Caco-2 (cell line): ENCODE data around the gene PATJ. TPM values are rescaled to one million over a fixed set of nuclear protein-coding genes. Genes with fewer than 3 reads are reported as not detected.

Experiments used
- BruUV-seq: library from RNA; stranded (reverse); fragments of 400-500 nt; replicated peaks from 2 replicates; lab custom pipeline; 2021; lab: Mats Ljungman, UMichigan
- CTCF ChIA-PET: fragments of 300-600 bp; sonication (Branson Sonifier 250); formaldehyde crosslinking; loops from one replicate; lab custom pipeline; 2022; ENCODE audit warnings: antibody characterized with exemption; lab: Charles Lee
- POLR2A ChIA-PET: fragments of 300-600 bp; sonication (Branson Sonifier 250); formaldehyde crosslinking; loops from one replicate; lab custom pipeline; 2022; ENCODE audit warnings: antibody characterized with exemption; lab: Charles Lee
- DNase-seq, 2 experiments: peaks; one replicate each; pipeline versions ENCODE4 v3.0.0 to v3.0.0-alpha.2; 2020 to 2022
- H3K27me3 ChIP-seq: replicated peaks from 2 replicates; pipeline ENCODE4 v1.6.0; 2011; ENCODE audit warnings: low read length; ENCODE audit not compliant: control insufficient read depth, insufficient read depth
- H3K36me3 ChIP-seq: 2 replicates; pipeline ENCODE4 v1.5.1; 2011; ENCODE audit warnings: low read length; ENCODE audit not compliant: control insufficient read depth, insufficient read depth
- H3K4me1 ChIP-seq: fragments of 250-450 bp; sonication (Bioruptor Pico); 2 replicates; pipeline ENCODE4 v1.5.1; 2020; ENCODE audit warnings: mild to moderate bottlenecking
- H3K4me3 ChIP-seq: 2 replicates; pipeline ENCODE4 v1.5.1; 2011; ENCODE audit warnings: low read depth, mild to moderate bottlenecking, control low read depth, low read length
- H3K9me3 ChIP-seq: fragments of 250-450 bp; sonication (Bioruptor Pico); 2 replicates; pipeline ENCODE4 v1.5.1; 2020; ENCODE audit warnings: mild to moderate bottlenecking, moderate library complexity
- H3K27ac Mint-ChIP-seq: one replicate; pipeline ENCODE4 v1.8.0; 2022; ENCODE audit warnings: mixed read lengths; ENCODE audit not compliant: unreplicated experiment
- H3K27me3 Mint-ChIP-seq: one replicate; pipeline ENCODE4 v1.8.0; 2022; ENCODE audit warnings: mixed read lengths; ENCODE audit not compliant: insufficient read depth, unreplicated experiment
- H3K36me3 Mint-ChIP-seq: one replicate; pipeline ENCODE4 v1.8.0; 2022; ENCODE audit warnings: mild to moderate bottlenecking, mixed read lengths; ENCODE audit not compliant: insufficient read depth, unreplicated experiment
- H3K4me1 Mint-ChIP-seq: one replicate; pipeline ENCODE4 v1.8.0; 2022; ENCODE audit warnings: low read depth, mixed read lengths; ENCODE audit not compliant: unreplicated experiment
- H3K4me3 Mint-ChIP-seq: one replicate; pipeline ENCODE4 v1.8.0; 2022; ENCODE audit warnings: mild to moderate bottlenecking, moderate library complexity, mixed read lengths; ENCODE audit not compliant: unreplicated experiment
- H3K9me3 Mint-ChIP-seq: one replicate; pipeline ENCODE4 v1.8.0; 2022; ENCODE audit warnings: mixed read lengths; ENCODE audit not compliant: unreplicated experiment
- CTCF ChIP-seq, 2 experiments: fragments of 200-600 bp in 1 of 2; IDR thresholded peaks; 1 replicate in 1 of 2; 2 replicates in 1 of 2; pipeline versions ENCODE4 v1.5.1 to v1.8.0; 2011 to 2022; ENCODE audit warnings: antibody characterized with exemption in 1 of 2, control low read depth in 1 of 2, inconsistent platforms in 1 of 2, low read depth in 1 of 2, low read length in 1 of 2, mild to moderate bottlenecking in 1 of 2, moderate library complexity in 1 of 2; ENCODE audit not compliant: insufficient read depth in 1 of 2, severe bottlenecking in 1 of 2, unreplicated experiment in 1 of 2
- intact Hi-C: fragments of 100-400 bp; cut with micrococcal nuclease; formaldehyde crosslinking; loops from one replicate; pipeline ENCODE4 v1.10.0; 2022; ENCODE audit not compliant: unreplicated experiment
- total RNA-seq: library from RNA; stranded (reverse); gene quantifications from 2 replicates; pipeline ENCODE4 v1.2.3, GENCODE V29; 2022

PATJ gene
- total RNA-seq, 1 experiment from 2014 or later: 31.6 TPM

- Histone ChIP-seq H3K27me3 (no peaks in the 10 kb centered on the region), H3K4me3 (no peak overlapping the region), H3K36me3 (no peaks in the 10 kb centered on the region), H3K4me1 (no peaks in the 10 kb centered on the region), H3K9me3 (no peaks in the 10 kb centered on the region)
- no TSS peak for BruUV-seq
- peaks cover 7% of the 10 kb centered on the region for H3K4me1 Mint-ChIP-seq
- no peak overlapping the region for H3K27ac Mint-ChIP-seq
- H3K36me3 Mint-ChIP-seq: no peaks in the 10 kb centered on the region
- DNase-seq: no peak
- intact Hi-C loops: no loop called here
- no peak overlapping the region for H3K4me3 Mint-ChIP-seq
- ChIA-PET CTCF (interaction anchor here (0.6 kb wide), 1 partner anchor 38 kb away, joined by 10 read pairs; no protein-coding TSS in a partner anchor), POLR2A (no interaction called here)
- no peaks in the 10 kb centered on the region for H3K9me3 Mint-ChIP-seq
- H3K27me3 Mint-ChIP-seq: no peaks in the 10 kb centered on the region
- no peak for TF ChIP-seq CTCF (IDR thresholded peaks at IDR 0.05; ENCODE audit: insufficient read depth in 1 of 2, low read depth in 1 of 2, low read length in 1 of 2, severe bottlenecking in 1 of 2, unreplicated experiment in 1 of 2)
These were observed 233.4 kb downstream of the PATJ start for GRCh38 chr1:61975638-61976037.

GRCh38 chr1:61976566-61976965 lies 234.3 kb downstream of the PATJ start:
- no peak overlapping the region for H3K4me3 Mint-ChIP-seq
- Histone ChIP-seq H3K27me3 (no peaks in the 10 kb centered on the region), H3K36me3 (no peaks in the 10 kb centered on the region), H3K4me3 (no peak overlapping the region), H3K4me1 (no peaks in the 10 kb centered on the region), H3K9me3 (no peaks in the 10 kb centered on the region)
- ChIA-PET POLR2A (no interaction called here), CTCF (no interaction called here)
- no peak for TF ChIP-seq CTCF (IDR thresholded peaks at IDR 0.05; ENCODE audit: insufficient read depth in 1 of 2, low read depth in 1 of 2, low read length in 1 of 2, severe bottlenecking in 1 of 2, unreplicated experiment in 1 of 2)
- H3K36me3 Mint-ChIP-seq: no peaks in the 10 kb centered on the region
- DNase-seq: no peak
- no TSS peak for BruUV-seq
- no peaks in the 10 kb centered on the region for H3K9me3 Mint-ChIP-seq
- H3K27ac Mint-ChIP-seq: no peak overlapping the region
- H3K4me1 Mint-ChIP-seq: peaks cover 7% of the 10 kb centered on the region
- intact Hi-C loops: no loop called here
- H3K27me3 Mint-ChIP-seq: no peaks in the 10 kb centered on the region

GRCh38 chr1:61978796-61979195 lies 236.5 kb downstream of the PATJ start:
- intact Hi-C loops: no loop called here
- no peak for TF ChIP-seq CTCF (IDR thresholded peaks at IDR 0.05; ENCODE audit: insufficient read depth in 1 of 2, low read depth in 1 of 2, low read length in 1 of 2, severe bottlenecking in 1 of 2, unreplicated experiment in 1 of 2)
- Mint-ChIP-seq H3K27me3 (no peaks in the 10 kb centered on the region), H3K4me3 (no peak overlapping the region), H3K4me1 (peaks cover 7% of the 10 kb centered on the region), H3K27ac (no peak overlapping the region), H3K36me3 (no peaks in the 10 kb centered on the region), H3K9me3 (no peaks in the 10 kb centered on the region)
- no peaks in the 10 kb centered on the region for H3K36me3 ChIP-seq
- ChIA-PET CTCF (no interaction called here), POLR2A (no interaction called here)
- BruUV-seq: no TSS peak
- no peaks in the 10 kb centered on the region for H3K27me3 ChIP-seq
- DNase-seq: no peak
- H3K4me1 ChIP-seq: no peaks in the 10 kb centered on the region
- H3K4me3 ChIP-seq: no peak overlapping the region
- no peaks in the 10 kb centered on the region for H3K9me3 ChIP-seq
